ENCODE measurements around the gene COQ3.

DNA sequence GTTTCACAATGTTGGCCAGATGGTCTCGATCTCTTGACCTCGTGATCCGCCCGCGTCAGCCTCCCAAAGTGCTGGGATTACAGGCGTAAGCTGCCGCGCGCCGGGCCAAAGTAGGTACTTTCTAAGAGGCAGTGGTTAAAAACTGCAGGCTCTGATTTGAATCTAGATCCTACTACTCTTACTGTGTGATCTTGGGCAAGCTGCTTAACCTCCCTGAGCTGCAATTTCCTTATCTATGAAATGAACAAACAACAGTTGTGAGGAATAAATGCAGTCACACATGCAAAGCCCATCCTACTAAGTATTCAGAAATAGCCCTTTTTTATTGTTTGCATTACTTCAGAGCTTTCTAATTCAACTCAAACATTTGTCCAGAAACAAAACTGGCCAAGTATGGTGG, 47.4 kb downstream of the COQ3 start:
- TF ChIP-seq SIN3A (IDR thresholded peaks at IDR 0.05; ENCODE audit: borderline replicate concordance, insufficient read depth, low read length) (no peak), TAF1 (IDR thresholded peaks at IDR 0.05; ENCODE audit: borderline replicate concordance, insufficient read depth, low read length) (no peak)
- TF ChIP-seq, protein P1, sequence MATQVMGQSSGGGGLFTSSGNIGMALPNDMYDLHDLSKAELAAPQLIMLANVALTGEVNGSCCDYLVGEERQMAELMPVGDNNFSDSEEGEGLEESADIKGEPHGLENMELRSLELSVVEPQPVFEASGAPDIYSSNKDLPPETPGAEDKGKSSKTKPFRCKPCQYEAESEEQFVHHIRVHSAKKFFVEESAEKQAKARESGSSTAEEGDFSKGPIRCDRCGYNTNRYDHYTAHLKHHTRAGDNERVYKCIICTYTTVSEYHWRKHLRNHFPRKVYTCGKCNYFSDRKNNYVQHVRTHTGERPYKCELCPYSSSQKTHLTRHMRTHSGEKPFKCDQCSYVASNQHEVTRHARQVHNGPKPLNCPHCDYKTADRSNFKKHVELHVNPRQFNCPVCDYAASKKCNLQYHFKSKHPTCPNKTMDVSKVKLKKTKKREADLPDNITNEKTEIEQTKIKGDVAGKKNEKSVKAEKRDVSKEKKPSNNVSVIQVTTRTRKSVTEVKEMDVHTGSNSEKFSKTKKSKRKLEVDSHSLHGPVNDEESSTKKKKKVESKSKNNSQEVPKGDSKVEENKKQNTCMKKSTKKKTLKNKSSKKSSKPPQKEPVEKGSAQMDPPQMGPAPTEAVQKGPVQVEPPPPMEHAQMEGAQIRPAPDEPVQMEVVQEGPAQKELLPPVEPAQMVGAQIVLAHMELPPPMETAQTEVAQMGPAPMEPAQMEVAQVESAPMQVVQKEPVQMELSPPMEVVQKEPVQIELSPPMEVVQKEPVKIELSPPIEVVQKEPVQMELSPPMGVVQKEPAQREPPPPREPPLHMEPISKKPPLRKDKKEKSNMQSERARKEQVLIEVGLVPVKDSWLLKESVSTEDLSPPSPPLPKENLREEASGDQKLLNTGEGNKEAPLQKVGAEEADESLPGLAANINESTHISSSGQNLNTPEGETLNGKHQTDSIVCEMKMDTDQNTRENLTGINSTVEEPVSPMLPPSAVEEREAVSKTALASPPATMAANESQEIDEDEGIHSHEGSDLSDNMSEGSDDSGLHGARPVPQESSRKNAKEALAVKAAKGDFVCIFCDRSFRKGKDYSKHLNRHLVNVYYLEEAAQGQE (IDR thresholded peaks at IDR 0.05; ENCODE audit: insufficient read depth in 1 of 2, low read depth in 2 of 2, low read length in 2 of 2), result no peak

Data from PFSK-1 (cell line).